IMR-90 (cell line): ENCODE measurements around the gene ZBTB8B.

Experiments
- BHLHE40 ChIP-seq: fragments of 150-350 bp; IDR thresholded peaks from 2 replicates; pipeline ENCODE4 v1.6.1; 2016; ENCODE audit warnings: mild to moderate bottlenecking, low read depth, low read length
- CEBPB ChIP-seq: IDR thresholded peaks from 2 replicates; pipeline ENCODE4 v1.6.1; 2012; ENCODE audit warnings: low read depth, low read length, improper control_type of control experiment
- CHD1 ChIP-seq: IDR thresholded peaks from 2 replicates; pipeline ENCODE4 v1.6.1; 2012; ENCODE audit warnings: low read depth, low read length, improper control_type of control experiment
- CTCF ChIP-seq: conservative IDR thresholded peaks from 2 replicates; pipeline ENCODE4 v1.5.1; 2012; ENCODE audit warnings: mild to moderate bottlenecking, low read depth, low read length, improper control_type of control experiment
- FOS ChIP-seq: fragments of 150-350 bp; IDR thresholded peaks from 2 replicates; pipeline ENCODE4 v1.6.1; 2016; ENCODE audit warnings: low read depth, low read length
- MAZ ChIP-seq: IDR thresholded peaks from 2 replicates; pipeline ENCODE4 v1.6.1; 2012; ENCODE audit warnings: low read depth, mild to moderate bottlenecking, low read length, improper control_type of control experiment, moderate library complexity, borderline replicate concordance
- MXI1 ChIP-seq: IDR thresholded peaks from 2 replicates; pipeline ENCODE4 v1.6.1; 2012; ENCODE audit warnings: low read depth, mild to moderate bottlenecking, low read length, moderate library complexity, borderline replicate concordance
- NFE2L2 ChIP-seq: fragments of 150-350 bp; IDR thresholded peaks from 2 replicates; pipeline ENCODE4 v1.6.1; 2016; ENCODE audit warnings: low read depth, mild to moderate bottlenecking, low read length
- POLR2A ChIP-seq: IDR thresholded peaks from 2 replicates; pipeline ENCODE4 v1.6.1; 2012; ENCODE audit warnings: mild to moderate bottlenecking, low read depth, low read length
- RAD21 ChIP-seq: IDR thresholded peaks from 2 replicates; pipeline ENCODE4 v1.6.1; 2012; ENCODE audit warnings: low read length, improper control_type of control experiment
- RCOR1 ChIP-seq: IDR thresholded peaks from 2 replicates; pipeline ENCODE4 v1.6.1; 2012; ENCODE audit warnings: mild to moderate bottlenecking, low read length, improper control_type of control experiment; ENCODE audit not compliant: insufficient replicate concordance
- SMC3 ChIP-seq: fragments of 150-350 bp; IDR thresholded peaks from 2 replicates; pipeline ENCODE4 v1.6.1; 2016; ENCODE audit warnings: low read depth, mild to moderate bottlenecking, antibody characterized with exemption, low read length, moderate library complexity
- TF ChIP-seq, protein P1 (sequence below): fragments of 150-350 bp; IDR thresholded peaks from 2 replicates; pipeline ENCODE4 v1.6.1; 2017; ENCODE audit warnings: mild to moderate bottlenecking, antibody characterized with exemption, low read length, low read depth

GRCh38 chr1:32496127-32496526 lies 31.3 kb downstream of the ZBTB8B start:
- no peak for TF ChIP-seq CTCF
- no peak for TF ChIP-seq BHLHE40
- no peak for TF ChIP-seq POLR2A
- TF ChIP-seq CEBPB: peak; percentile 91
- TF ChIP-seq, protein P1, sequence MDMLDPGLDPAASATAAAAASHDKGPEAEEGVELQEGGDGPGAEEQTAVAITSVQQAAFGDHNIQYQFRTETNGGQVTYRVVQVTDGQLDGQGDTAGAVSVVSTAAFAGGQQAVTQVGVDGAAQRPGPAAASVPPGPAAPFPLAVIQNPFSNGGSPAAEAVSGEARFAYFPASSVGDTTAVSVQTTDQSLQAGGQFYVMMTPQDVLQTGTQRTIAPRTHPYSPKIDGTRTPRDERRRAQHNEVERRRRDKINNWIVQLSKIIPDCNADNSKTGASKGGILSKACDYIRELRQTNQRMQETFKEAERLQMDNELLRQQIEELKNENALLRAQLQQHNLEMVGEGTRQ: no peak
- no peak for TF ChIP-seq RAD21
- no peak for TF ChIP-seq MAZ
- no peak for TF ChIP-seq CHD1
- TF ChIP-seq FOS: no peak
- TF ChIP-seq NFE2L2: no peak
- TF ChIP-seq SMC3: no peak
- no peak for TF ChIP-seq RCOR1
- no peak for TF ChIP-seq MXI1
